Esophagus squamous epithelium (tissue), 4 donors: ENCODE measurements around the gene LEF1.

ENCODE experiments used
- CTCF ChIP-seq, 6 experiments: fragments of 450-650 bp in 4 of 6; fragments of 200-600 bp in 2 of 6; sonication (generic) in 2 of 6; IDR thresholded peaks; one replicate each; pipeline ENCODE4 v1.5.1; 2016 to 2019; ENCODE audit warnings: antibody characterized with exemption in 6 of 6, mild to moderate bottlenecking in 4 of 6, moderate library complexity in 4 of 6
- POLR2A ChIP-seq, 4 donors: fragments of 450-650 bp; IDR thresholded peaks; one replicate each; pipeline ENCODE4 v1.6.1; 2017; ENCODE audit warnings: antibody characterized with exemption in 4 of 4, mild to moderate bottlenecking in 4 of 4, moderate library complexity in 3 of 4

GRCh38 chr4:108203377-108203776, 34.6 kb upstream of the LEF1 start:
- no peak for TF ChIP-seq CTCF (IDR thresholded peaks at IDR 0.05)
- no peak for TF ChIP-seq POLR2A (IDR thresholded peaks at IDR 0.05)
